Left ventricle myocardium inferior (tissue), 1 donor: ENCODE data around the gene TCF12. TPM values are rescaled to one million over a fixed set of nuclear protein-coding genes. Genes with fewer than 3 reads are reported as not detected.

Experiments used
- DNase-seq: peaks from one replicate; pipeline ENCODE4 v3.0.0-alpha.2; 2020
- H3K27ac ChIP-seq: fragments of 200-600 bp; replicated peaks from 2 replicates; pipeline ENCODE4 v1.8.0; 2021
- H3K27me3 ChIP-seq: fragments of 200-600 bp; 2 replicates; pipeline ENCODE4 v1.8.0; 2021; ENCODE audit warnings: low read depth
- H3K36me3 ChIP-seq: fragments of 200-600 bp; 2 replicates; pipeline ENCODE4 v1.8.0; 2021
- H3K4me1 ChIP-seq: fragments of 200-600 bp; 2 replicates; pipeline ENCODE4 v1.8.0; 2021
- H3K4me3 ChIP-seq: fragments of 200-600 bp; 2 replicates; pipeline ENCODE4 v1.8.0; 2021; ENCODE audit warnings: mild to moderate bottlenecking, moderate library complexity
- H3K9me3 ChIP-seq: fragments of 200-600 bp; replicated peaks from 2 replicates; pipeline ENCODE4 v1.8.0; 2021
- CTCF ChIP-seq: fragments of 200-600 bp; IDR thresholded peaks from 2 replicates; pipeline ENCODE4 v1.8.0; 2021; ENCODE audit warnings: antibody characterized with exemption, mild to moderate bottlenecking, borderline replicate concordance
- intact Hi-C: fragments of 100-400 bp; cut with micrococcal nuclease; formaldehyde crosslinking; loops from one replicate; pipeline ENCODE4 v1.11.0; 2022
- total RNA-seq: library from RNA; stranded (reverse); fragmentation: NEBNext Ultra II Directional; extraction: Animal tissue kit (Norgen Biotek cat#: 25700); gene quantifications from one replicate; pipeline ENCODE4 v1.2.1, GENCODE V29; 2021
- donor health status: DM: no; HTN: yes; CAD: no; lungs with severe emphysema.

TCF12 gene
- total RNA-seq, 1 donor from 2014 or later: 52.1 TPM

GRCh38 chr15:57061696-57062095 lies 143.3 kb downstream of the TCF12 start:
- Histone ChIP-seq H3K36me3 (no peaks in the 10 kb centered on the region), H3K4me3 (no peak overlapping the region), H3K9me3 (no peaks in the 10 kb centered on the region), H3K27ac (no peak overlapping the region), H3K27me3 (no peaks in the 10 kb centered on the region), H3K4me1 (peaks cover 58% of the 10 kb centered on the region)
- intact Hi-C loops: no loop called here
- no peak for TF ChIP-seq CTCF
- DNase-seq: no peak

- intact Hi-C loops: no loop called here
- no peak for DNase-seq
- Histone ChIP-seq H3K9me3 (no peaks in the 10 kb centered on the region), H3K4me1 (peaks cover 37% of the 10 kb centered on the region), H3K27me3 (no peaks in the 10 kb centered on the region), H3K4me3 (no peak overlapping the region), H3K36me3 (no peaks in the 10 kb centered on the region), H3K27ac (no peak overlapping the region)
- no peak for TF ChIP-seq CTCF
These were observed 145.6 kb downstream of the TCF12 start for GRCh38 chr15:57064033-57064432.

- no peaks in the 10 kb centered on the region for H3K9me3 ChIP-seq
- no peak for TF ChIP-seq CTCF
- H3K4me1 ChIP-seq: peaks cover 37% of the 10 kb centered on the region
- DNase-seq: no peak
- no peaks in the 10 kb centered on the region for H3K36me3 ChIP-seq
- intact Hi-C loops: no loop called here
- no peak overlapping the region for H3K4me3 ChIP-seq
- H3K27me3 ChIP-seq: no peaks in the 10 kb centered on the region
- H3K27ac ChIP-seq: no peak overlapping the region
These were observed 151.0 kb downstream of the TCF12 start for GRCh38 chr15:57069423-57069822.

GRCh38 chr15:57070674-57071073 lies 152.2 kb downstream of the TCF12 start:
- Histone ChIP-seq H3K9me3 (no peaks in the 10 kb centered on the region), H3K4me3 (no peak overlapping the region), H3K27ac (no peak overlapping the region), H3K36me3 (no peaks in the 10 kb centered on the region), H3K4me1 (peaks cover 28% of the 10 kb centered on the region), H3K27me3 (no peaks in the 10 kb centered on the region)
- intact Hi-C loops: no loop called here
- DNase-seq: no peak
- TF ChIP-seq CTCF: no peak

- Histone ChIP-seq H3K27ac (no peak overlapping the region), H3K4me1 (peaks cover 41% of the 10 kb centered on the region), H3K9me3 (no peaks in the 10 kb centered on the region), H3K27me3 (no peaks in the 10 kb centered on the region), H3K4me3 (no peak overlapping the region), H3K36me3 (no peaks in the 10 kb centered on the region)
- intact Hi-C loops: no loop called here
- no peak for DNase-seq
- TF ChIP-seq CTCF: no peak
These were observed 161.0 kb downstream of the TCF12 start for GRCh38 chr15:57079446-57079845.
